Neuronal stem cell (in vitro differentiated cells): Measurements from ENCODE around the gene ARHGAP22.
"Not testable (repeated sequence)": the region's sequence is repeated elsewhere in the genome, so short reads cannot be mapped to it uniquely, and the experiment has no call there.

ENCODE experiments used
- DNase-seq: peaks from one replicate; pipeline ENCODE4 v3.0.0-alpha.2; 2013; ENCODE audit warnings: low spot score
- H2AFZ ChIP-seq: one replicate; pipeline ENCODE4 v1.6.1; 2013; ENCODE audit warnings: mild to moderate bottlenecking, low read length, inconsistent platforms
- H2AK5ac ChIP-seq: 2 replicates; pipeline ENCODE4 v1.6.1; 2013; ENCODE audit warnings: low read depth, mild to moderate bottlenecking, inconsistent platforms, low read length, moderate library complexity, mixed read lengths
- H2BK120ac ChIP-seq: 2 replicates; pipeline ENCODE4 v1.6.1; 2013; ENCODE audit warnings: low read depth, mild to moderate bottlenecking, inconsistent platforms, low read length, moderate library complexity, mixed read lengths
- H2BK12ac ChIP-seq: one replicate; pipeline ENCODE4 v1.6.1; 2013; ENCODE audit warnings: low read length, inconsistent platforms
- H2BK15ac ChIP-seq: 2 replicates; pipeline ENCODE4 v1.6.1; 2013; ENCODE audit warnings: mild to moderate bottlenecking, low read length, inconsistent platforms, mixed read lengths
- H2BK5ac ChIP-seq: one replicate; pipeline ENCODE4 v1.6.1; 2013; ENCODE audit warnings: inconsistent platforms, mild to moderate bottlenecking, low read length, moderate library complexity
- H3K14ac ChIP-seq: one replicate; pipeline ENCODE4 v1.6.1; 2013; ENCODE audit warnings: low read length, inconsistent platforms
- H3K18ac ChIP-seq: 2 replicates; pipeline ENCODE4 v1.6.1; 2013; ENCODE audit warnings: low read length, inconsistent platforms
- H3K23ac ChIP-seq: 2 replicates; pipeline ENCODE4 v1.6.1; 2013; ENCODE audit warnings: low read depth, mild to moderate bottlenecking, mixed read lengths, low read length, inconsistent platforms; ENCODE audit not compliant: poor library complexity
- H3K27ac ChIP-seq: replicated peaks from 3 replicates; pipeline ENCODE4 v1.5.1; 2013; ENCODE audit warnings: low read length, inconsistent platforms
- H3K27me3 ChIP-seq, 3 experiments: 2 replicates each; pipeline ENCODE4 v1.6.1; 2013; ENCODE audit warnings: low read length in 3 of 3, mild to moderate bottlenecking in 2 of 3, inconsistent platforms in 1 of 3, low read depth in 1 of 3, mixed read lengths in 1 of 3, moderate library complexity in 1 of 3; ENCODE audit not compliant: control insufficient read depth in 3 of 3, insufficient read depth in 3 of 3
- H3K36me3 ChIP-seq, 2 donors: replicated peaks in 1 of 2; 2 replicates each; pipeline ENCODE4 v1.6.1; 2013; ENCODE audit warnings: low read length in 2 of 2; ENCODE audit not compliant: control insufficient read depth in 2 of 2, insufficient read depth in 2 of 2
- H3K4ac ChIP-seq: 2 replicates; pipeline ENCODE4 v1.6.1; 2013; ENCODE audit warnings: inconsistent platforms, mild to moderate bottlenecking, low read length, moderate library complexity
- H3K4me1 ChIP-seq, 2 donors: 1 replicate in 1 of 2; 2 replicates in 1 of 2; pipeline ENCODE4 v1.6.1; 2013; ENCODE audit warnings: low read length in 2 of 2, low read depth in 1 of 2; ENCODE audit not compliant: control insufficient read depth in 2 of 2, insufficient read depth in 1 of 2
- H3K4me2 ChIP-seq: one replicate; pipeline ENCODE4 v1.6.1; 2013; ENCODE audit warnings: mild to moderate bottlenecking, low read length, inconsistent platforms; ENCODE audit not compliant: insufficient read depth, poor library complexity, severe bottlenecking
- H3K4me3 ChIP-seq, 2 donors: 2 replicates each; pipeline ENCODE4 v1.5.1; 2013; ENCODE audit warnings: low read length in 2 of 2, mild to moderate bottlenecking in 2 of 2, inconsistent platforms in 1 of 2, moderate library complexity in 1 of 2
- H3K79me1 ChIP-seq: one replicate; pipeline ENCODE4 v1.6.1; 2013; ENCODE audit warnings: low read depth, mild to moderate bottlenecking, inconsistent platforms, low read length, moderate library complexity
- H3K9ac ChIP-seq: one replicate; pipeline ENCODE4 v1.6.1; 2013; ENCODE audit warnings: mild to moderate bottlenecking, low read depth, low read length, inconsistent platforms; ENCODE audit not compliant: poor library complexity
- H3K9me3 ChIP-seq, 2 donors: replicated peaks in 1 of 2; 2 replicates each; pipeline versions ENCODE3 to v1.6.1; 2013; ENCODE audit warnings: low read length in 2 of 2, mild to moderate bottlenecking in 2 of 2, inconsistent platforms in 1 of 2, low read depth in 1 of 2, mixed read lengths in 1 of 2, moderate library complexity in 1 of 2; ENCODE audit not compliant: control insufficient read depth in 2 of 2, insufficient read depth in 1 of 2
- H4K8ac ChIP-seq: one replicate; pipeline ENCODE4 v1.6.1; 2013; ENCODE audit warnings: low read depth, mild to moderate bottlenecking, inconsistent platforms, low read length, moderate library complexity
- H4K91ac ChIP-seq: one replicate; pipeline ENCODE4 v1.6.1; 2013; ENCODE audit warnings: low read length, low read depth, mild to moderate bottlenecking, inconsistent platforms; ENCODE audit not compliant: poor library complexity
- WGBS, 2 donors: extraction: QIAGEN DNeasy Blood & Tissue Kit; methylation state at CpG; one replicate each; pipeline ENCODE4 v1.1.7; 2013; ENCODE audit warnings: missing lambda C conversion rate in 2 of 2, mixed read lengths in 1 of 2; ENCODE audit not compliant: insufficient read length in 2 of 2, insufficient replicate concordance in 1 of 2; ENCODE audit errors: extremely low coverage in 2 of 2; 5-methylcytosine and 5-hydroxymethylcytosine counted together

ARHGAP22 gene

GRCh38 chr10:48648172-48648942, 43.5 kb upstream of the ARHGAP22 start:
- H3K4me2 ChIP-seq = no peak overlapping the region
- no peak overlapping the region for H2BK5ac ChIP-seq
- no peak for DNase-seq
- no peak overlapping the region for H2BK15ac ChIP-seq
- no peak overlapping the region for H2BK120ac ChIP-seq
- WGBS, 2 donors = no CpG with 5 or more reads among the region's 12 CpGs
- H3K79me1 ChIP-seq = no peaks in the 10 kb centered on the region
- peak overlapping the region; percentile 42 for H3K14ac ChIP-seq
- no peaks in the 10 kb centered on the region for H3K4me1 ChIP-seq
- H3K9me3 ChIP-seq = no peaks in the 10 kb centered on the region
- no peak overlapping the region for H2AFZ ChIP-seq
- H3K4me3 ChIP-seq = no peak overlapping the region
- H4K91ac ChIP-seq = no peak overlapping the region
- H3K18ac ChIP-seq = peak overlapping the region; percentile 7
- H3K36me3 ChIP-seq = no peaks in the 10 kb centered on the region
- H3K27me3 ChIP-seq = no peaks in the 10 kb centered on the region
- H2AK5ac ChIP-seq = no peak overlapping the region
- peak overlapping the region; percentile 60 for H3K23ac ChIP-seq
- no peak overlapping the region for H3K27ac ChIP-seq
- peak overlapping the region; percentile 30 for H3K9ac ChIP-seq
- no peak overlapping the region for H4K8ac ChIP-seq
- no peak overlapping the region for H2BK12ac ChIP-seq
- no peak overlapping the region for H3K4ac ChIP-seq

- no CpG with 5 or more reads among the region's 7 CpGs for WGBS, 2 donors
- H3K14ac ChIP-seq, H3K4me3 ChIP-seq, H4K91ac ChIP-seq, H3K36me3 ChIP-seq, H2BK12ac ChIP-seq, H2AFZ ChIP-seq, H3K27ac ChIP-seq, H3K4ac ChIP-seq, H4K8ac ChIP-seq, H3K9ac ChIP-seq, H2AK5ac ChIP-seq, H3K4me1 ChIP-seq, H3K27me3 ChIP-seq, H3K4me2 ChIP-seq, H2BK120ac ChIP-seq, H3K23ac ChIP-seq, H2BK5ac ChIP-seq, H3K9me3 ChIP-seq, DNase-seq, H3K79me1 ChIP-seq, H2BK15ac ChIP-seq, H3K18ac ChIP-seq: not testable (repeated sequence)
Measured at GRCh38 chr10:48647073-48647472, 42.2 kb upstream of the ARHGAP22 start.

- no peak overlapping the region for H2BK12ac ChIP-seq
- H3K18ac ChIP-seq = no peak overlapping the region
- H2BK120ac ChIP-seq = no peak overlapping the region
- H3K4me2 ChIP-seq = no peak overlapping the region
- H3K9me3 ChIP-seq = no peaks in the 10 kb centered on the region
- DNase-seq = no peak
- no peak overlapping the region for H2AK5ac ChIP-seq
- H3K27ac ChIP-seq = no peak overlapping the region
- no peaks in the 10 kb centered on the region for H3K79me1 ChIP-seq
- no CpG with 5 or more reads among the region's 1 CpG for WGBS, 2 donors
- H4K91ac ChIP-seq = no peak overlapping the region
- H2BK15ac ChIP-seq = no peak overlapping the region
- no peak overlapping the region for H4K8ac ChIP-seq
- H3K9ac ChIP-seq = no peak overlapping the region
- no peaks in the 10 kb centered on the region for H3K27me3 ChIP-seq
- no peak overlapping the region for H2BK5ac ChIP-seq
- H2AFZ ChIP-seq = no peak overlapping the region
- no peak overlapping the region for H3K14ac ChIP-seq
- H3K4me1 ChIP-seq = no peaks in the 10 kb centered on the region
- no peak overlapping the region for H3K4me3 ChIP-seq
- H3K36me3 ChIP-seq = no peaks in the 10 kb centered on the region
- no peak overlapping the region for H3K23ac ChIP-seq
- no peak overlapping the region for H3K4ac ChIP-seq
Measured at GRCh38 chr10:48645600-48645999, 40.7 kb upstream of the ARHGAP22 start.

GRCh38 chr10:48641099-48641690, 36.3 kb upstream of the ARHGAP22 start:
- H3K4me2 ChIP-seq, H2BK120ac ChIP-seq, H3K79me1 ChIP-seq, H4K91ac ChIP-seq, H4K8ac ChIP-seq, H3K4me1 ChIP-seq, H3K27ac ChIP-seq, H3K18ac ChIP-seq, H2BK15ac ChIP-seq, H3K4me3 ChIP-seq, DNase-seq, H3K36me3 ChIP-seq, H3K14ac ChIP-seq, H3K27me3 ChIP-seq, H2BK5ac ChIP-seq, H3K9me3 ChIP-seq, H2AK5ac ChIP-seq, H3K23ac ChIP-seq, H2BK12ac ChIP-seq, H2AFZ ChIP-seq, H3K4ac ChIP-seq, H3K9ac ChIP-seq: not testable (repeated sequence)
- no CpG with 5 or more reads among the region's 4 CpGs for WGBS, 2 donors
